Measurements from ENCODE around the gene GSPT1. TPM values are rescaled to one million over a fixed set of nuclear protein-coding genes. Genes with fewer than 3 reads are reported as not detected.

The GSPT1 gene
- total RNA-seq, 6 experiments from 2014 or later: 47.9 to 75.9 (median 50.6) TPM

DNA sequence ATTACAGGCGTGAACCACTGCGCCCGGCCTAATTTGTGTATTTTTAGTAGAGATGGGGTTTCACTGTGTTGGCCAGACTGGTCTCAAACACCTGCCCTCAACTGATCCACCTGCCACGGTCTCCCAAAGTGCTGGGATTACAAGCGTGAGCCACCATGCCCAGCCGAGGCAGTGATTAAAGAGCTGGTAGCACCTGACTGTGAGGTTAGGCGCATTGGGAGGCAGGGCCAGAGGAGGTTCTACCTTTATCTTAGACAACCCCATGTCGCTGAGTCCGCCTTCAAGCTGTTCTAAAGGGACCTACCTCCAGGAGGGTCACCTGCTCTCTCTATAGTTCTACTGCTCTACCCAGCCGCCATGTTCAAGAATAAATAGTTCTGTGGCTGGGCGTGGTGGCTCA lies 72.5 kb downstream of the GSPT1 start:
- TF ChIP-seq, protein P1, sequence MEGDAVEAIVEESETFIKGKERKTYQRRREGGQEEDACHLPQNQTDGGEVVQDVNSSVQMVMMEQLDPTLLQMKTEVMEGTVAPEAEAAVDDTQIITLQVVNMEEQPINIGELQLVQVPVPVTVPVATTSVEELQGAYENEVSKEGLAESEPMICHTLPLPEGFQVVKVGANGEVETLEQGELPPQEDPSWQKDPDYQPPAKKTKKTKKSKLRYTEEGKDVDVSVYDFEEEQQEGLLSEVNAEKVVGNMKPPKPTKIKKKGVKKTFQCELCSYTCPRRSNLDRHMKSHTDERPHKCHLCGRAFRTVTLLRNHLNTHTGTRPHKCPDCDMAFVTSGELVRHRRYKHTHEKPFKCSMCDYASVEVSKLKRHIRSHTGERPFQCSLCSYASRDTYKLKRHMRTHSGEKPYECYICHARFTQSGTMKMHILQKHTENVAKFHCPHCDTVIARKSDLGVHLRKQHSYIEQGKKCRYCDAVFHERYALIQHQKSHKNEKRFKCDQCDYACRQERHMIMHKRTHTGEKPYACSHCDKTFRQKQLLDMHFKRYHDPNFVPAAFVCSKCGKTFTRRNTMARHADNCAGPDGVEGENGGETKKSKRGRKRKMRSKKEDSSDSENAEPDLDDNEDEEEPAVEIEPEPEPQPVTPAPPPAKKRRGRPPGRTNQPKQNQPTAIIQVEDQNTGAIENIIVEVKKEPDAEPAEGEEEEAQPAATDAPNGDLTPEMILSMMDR (IDR thresholded peaks at IDR 0.05): no peak
- TF ChIP-seq POLR2A (IDR thresholded peaks at IDR 0.05): no peak
- no peak for ATAC-seq
- Histone ChIP-seq H3K36me3 (peaks cover 9 to 94% (median 37%) of the 10 kb centered on the region in 4 donors), H3K4me3 (no peak overlapping the region), H3K27ac (no peak overlapping the region), H3K27me3 (no peaks in the 10 kb centered on the region), H3K4me1 (no peaks in the 10 kb centered on the region), H3K9me3 (no peaks in the 10 kb centered on the region)
- intact Hi-C loops (cut with DNase I): no loop called here
- no peak for DNase-seq
- 98% methylated on average over 6 of the region's 11 CpGs for WGBS (ENCODE audit: insufficient coverage, low coverage, low lambda C conversion rate, missing lambda C conversion rate)

- TF ChIP-seq, protein P1 (IDR thresholded peaks at IDR 0.05): no peak
- no peak for TF ChIP-seq POLR2A (IDR thresholded peaks at IDR 0.05)
- DNase-seq: no peak
- no peaks in the 10 kb centered on the region for H3K4me1 ChIP-seq
- no peaks in the 10 kb centered on the region for H3K27me3 ChIP-seq
- ATAC-seq: no peak
- no peak overlapping the region for H3K27ac ChIP-seq
- peaks cover 0 to 88% (median 35%) of the 10 kb centered on the region in 4 donors for H3K36me3 ChIP-seq
- 93% methylated on average over 7 of the region's 7 CpGs for WGBS (ENCODE audit: insufficient coverage, low coverage, low lambda C conversion rate, missing lambda C conversion rate)
- no peaks in the 10 kb centered on the region for H3K9me3 ChIP-seq
- H3K4me3 ChIP-seq: no peak overlapping the region
- intact Hi-C loops (cut with DNase I): no loop called here
These were observed 74.7 kb downstream of the GSPT1 start for GRCh38 chr16:11841026-11841425.

DNA sequence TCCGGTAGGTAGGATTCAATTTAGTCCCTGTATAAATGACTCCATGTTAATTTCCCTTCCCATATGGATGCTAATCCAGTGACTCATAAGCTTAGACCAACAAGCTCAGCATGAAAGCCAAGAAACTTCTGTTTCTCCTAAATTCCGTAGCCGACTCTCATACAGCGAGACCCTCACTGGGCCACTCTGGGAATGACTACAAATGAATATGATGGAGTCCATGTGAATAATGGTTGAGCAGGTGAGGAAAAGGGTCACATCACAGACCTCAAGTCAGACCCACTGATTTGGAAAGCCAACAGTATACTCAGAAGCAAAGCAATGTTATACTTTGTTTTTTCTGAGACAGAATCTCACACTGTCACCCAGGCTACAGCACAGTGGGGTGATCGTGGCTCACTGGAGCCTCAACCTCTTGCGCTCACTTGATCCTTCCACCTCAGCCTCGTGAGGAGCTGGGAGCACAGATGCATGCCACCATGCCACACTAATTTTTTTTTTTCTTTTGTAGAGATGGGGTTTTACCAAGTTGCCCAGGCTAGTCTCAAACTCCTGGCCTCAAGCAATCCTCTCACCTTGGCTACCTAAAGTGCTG lies 79.0 kb downstream of the GSPT1 start:
- Histone ChIP-seq H3K4me1 (peaks cover 0 to 13% (median 4%) of the 10 kb centered on the region in 4 donors), H3K36me3 (peaks cover 0 to 51% (median 28%) of the 10 kb centered on the region in 4 donors), H3K27ac (no peak overlapping the region), H3K27me3 (no peaks in the 10 kb centered on the region), H3K9me3 (no peaks in the 10 kb centered on the region), H3K4me3 (no peak overlapping the region)
- no peak for DNase-seq
- no peak for TF ChIP-seq POLR2A (IDR thresholded peaks at IDR 0.05)
- TF ChIP-seq, protein P1 (IDR thresholded peaks at IDR 0.05): no peak
- intact Hi-C loops (cut with DNase I): no loop called here
- no peak for ATAC-seq
- 94% methylated on average over 7 of the region's 7 CpGs for WGBS (ENCODE audit: insufficient coverage, low coverage, low lambda C conversion rate, missing lambda C conversion rate)

- Histone ChIP-seq H3K4me3 (no peak overlapping the region), H3K9me3 (no peaks in the 10 kb centered on the region), H3K27ac (no peak overlapping the region), H3K36me3 (peaks cover 0 to 44% (median 23%) of the 10 kb centered on the region in 4 donors), H3K4me1 (peaks cover 0 to 13% (median 4%) of the 10 kb centered on the region in 4 donors), H3K27me3 (no peaks in the 10 kb centered on the region)
- ATAC-seq (no peak), DNase-seq (no peak)
- intact Hi-C loops (cut with DNase I): no loop called here
- WGBS (ENCODE audit: insufficient coverage, low coverage, low lambda C conversion rate, missing lambda C conversion rate): 64% methylated on average over 8 of the region's 9 CpGs
- TF ChIP-seq, protein P1 (IDR thresholded peaks at IDR 0.05): no peak
- no peak for TF ChIP-seq POLR2A (IDR thresholded peaks at IDR 0.05)
These were observed 79.7 kb downstream of the GSPT1 start for GRCh38 chr16:11835891-11836649.
